C4-2B (cell line): ENCODE data around the gene TSPAN3.

ENCODE experiments used
- H3K27ac ChIP-seq: fragments of 450-650 bp; 2 replicates; pipeline ENCODE4 v1.5.1; 2017
- CTCF ChIP-seq: fragments of 450-650 bp; conservative IDR thresholded peaks from 2 replicates; pipeline ENCODE4 v1.5.1; 2017; ENCODE audit warnings: mild to moderate bottlenecking
- ZFX ChIP-seq: fragments of 450-650 bp; IDR thresholded peaks from 2 replicates; pipeline ENCODE4 v1.6.1; 2017

Gene TSPAN3

DNA sequence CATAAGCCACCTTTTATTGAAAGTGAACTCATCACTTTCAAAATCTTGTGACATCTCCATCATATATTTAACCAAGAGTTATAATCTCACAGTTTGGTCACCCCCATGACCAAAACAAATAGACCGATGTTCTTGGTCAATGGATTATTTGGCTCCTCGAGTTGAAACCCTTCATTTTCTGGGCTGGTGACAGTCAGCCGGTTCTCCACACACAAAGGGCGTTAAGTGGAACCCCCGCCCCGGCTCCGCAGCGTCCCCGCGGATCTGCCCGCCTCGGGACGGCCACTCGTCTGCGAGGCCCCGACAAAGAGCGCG lies 772 bp downstream of the TSPAN3 start:
- peak overlapping the region; percentile 80 for H3K27ac ChIP-seq
- TF ChIP-seq ZFX, result no peak
- no peak for TF ChIP-seq CTCF

DNA sequence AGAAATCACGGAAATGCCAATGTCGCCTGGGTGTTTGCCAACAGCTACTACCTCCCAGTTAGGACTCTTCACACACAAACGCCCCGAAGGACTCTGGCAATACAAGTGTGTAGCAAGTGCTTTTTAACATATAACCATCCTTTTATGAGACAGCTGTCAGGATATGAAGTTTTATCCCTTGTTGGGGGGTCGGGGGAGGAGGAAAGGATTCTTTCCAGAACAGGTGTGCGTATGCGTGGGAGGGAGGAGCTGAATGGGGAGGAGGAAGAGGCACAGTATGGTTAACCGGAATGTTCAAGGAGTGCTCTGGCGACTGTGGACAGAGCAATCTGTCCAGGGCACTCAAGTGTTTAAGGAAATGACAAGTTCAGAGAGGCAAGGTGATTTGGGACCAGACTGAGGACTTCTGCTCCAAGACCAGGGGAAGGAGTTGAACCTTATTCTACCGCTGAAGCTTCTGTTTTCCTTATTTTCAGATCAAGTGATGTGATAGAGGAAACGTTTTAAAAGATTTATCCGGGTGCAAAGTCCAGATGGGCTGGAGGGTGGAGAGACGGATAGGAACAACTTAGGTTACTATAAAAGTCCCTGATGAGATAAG lies 1.3 kb downstream of the TSPAN3 start:
- no peak overlapping the region for H3K27ac ChIP-seq
- TF ChIP-seq ZFX, result no peak
- TF ChIP-seq CTCF, result no peak

GRCh38 chr15:77068633-77069032 lies 2.3 kb downstream of the TSPAN3 start:
- H3K27ac ChIP-seq, result no peak overlapping the region
- TF ChIP-seq ZFX (no peak), CTCF (no peak)

DNA sequence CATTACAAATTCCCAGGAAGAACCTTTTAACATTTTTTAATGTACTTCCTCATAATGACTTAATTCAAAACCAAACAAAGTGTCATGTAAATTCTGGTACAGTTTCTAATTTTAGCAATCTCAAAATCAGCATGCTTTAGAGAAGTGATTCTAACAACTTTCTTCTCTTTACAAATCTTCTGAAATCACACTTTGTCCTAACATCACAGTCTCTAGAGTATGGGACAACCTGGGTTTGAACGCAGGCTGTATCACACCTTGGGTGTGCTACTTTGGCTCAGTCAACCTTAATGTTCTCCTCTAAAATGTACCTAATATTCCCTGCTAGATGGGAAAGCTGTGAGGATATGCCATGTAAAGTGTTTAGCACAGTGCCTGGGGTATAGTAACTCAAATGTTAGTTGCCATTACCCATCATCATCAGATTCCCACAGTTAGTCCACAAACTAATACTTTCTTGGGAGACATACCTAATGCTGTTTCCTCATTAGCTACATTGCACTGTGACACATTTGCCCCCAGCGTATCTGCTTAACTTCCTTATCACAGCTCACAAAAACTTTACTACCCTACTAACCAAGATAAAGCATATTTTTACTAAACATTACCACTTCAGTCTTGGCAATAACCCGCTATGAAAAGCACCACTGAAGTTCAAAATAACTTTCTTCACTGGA lies 3.1 kb downstream of the TSPAN3 start:
- H3K27ac ChIP-seq, result no peak overlapping the region
- TF ChIP-seq ZFX (no peak), CTCF (no peak)

- TF ChIP-seq ZFX (no peak), CTCF (no peak)
- 0 out of 2 replicates have a peak overlapping the region, but pooled peaks have one; percentile 22 for H3K27ac ChIP-seq
Observed at GRCh38 chr15:77066971-77067690, 3.8 kb downstream of the TSPAN3 start.

DNA sequence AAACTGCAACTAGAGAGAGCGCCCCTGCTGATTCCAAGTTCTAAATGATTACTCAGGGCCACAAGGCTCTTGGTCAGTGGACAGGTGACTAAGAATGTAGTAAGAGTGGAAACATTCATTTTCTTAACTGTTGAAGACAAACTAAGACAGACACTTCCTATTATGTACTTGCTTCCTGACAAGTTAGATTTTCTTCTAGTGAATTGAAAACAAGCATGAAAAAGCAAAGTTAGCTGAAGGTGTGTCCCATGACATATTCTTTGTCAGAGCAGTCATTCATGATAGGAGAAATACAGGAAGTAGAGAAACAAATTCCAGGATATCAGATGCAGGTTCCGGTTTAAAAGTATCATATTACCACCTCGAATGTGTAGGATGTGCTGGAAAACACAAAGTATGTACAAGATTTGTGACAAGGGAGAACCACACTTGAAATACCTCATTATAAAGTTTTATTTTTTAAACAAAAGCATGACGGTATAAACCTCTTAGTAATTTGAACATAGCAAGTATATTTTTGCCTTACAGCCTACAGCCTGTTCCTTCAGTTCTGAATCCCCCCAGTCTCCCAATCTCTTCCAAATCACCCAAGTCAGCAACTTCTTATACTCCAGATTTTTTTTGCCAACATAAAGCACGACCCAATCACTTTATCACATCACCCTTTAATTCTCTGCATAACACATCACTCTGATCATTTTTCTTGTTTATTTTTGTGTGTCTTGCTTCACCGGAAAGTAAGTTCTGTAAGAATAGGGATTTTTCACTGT lies 6.2 kb downstream of the TSPAN3 start:
- TF ChIP-seq ZFX, result no peak
- TF ChIP-seq CTCF, result no peak
- H3K27ac ChIP-seq, result no peak overlapping the region
